Spleen (tissue), 7 donors: ENCODE results near the gene EPHA3.

ENCODE experiments used
- POLR2A ChIP-seq, 3 donors: fragments of 450-650 bp; IDR thresholded peaks; one replicate each; pipeline ENCODE4 v1.5.1; 2017; ENCODE audit warnings: antibody characterized with exemption in 3 of 3, mild to moderate bottlenecking in 1 of 3
- POLR2AphosphoS5 ChIP-seq, 3 donors: sonication (generic); formaldehyde crosslinking; IDR thresholded peaks; one replicate each; pipeline ENCODE4 v1.5.1; 2017; ENCODE audit warnings: antibody characterized with exemption in 3 of 3
- TF ChIP-seq, protein P1 (sequence below), 11 experiments: fragments of 200-600 bp in 7 of 11; fragments of 450-650 bp in 4 of 11; sonication (generic) in 4 of 11; IDR thresholded peaks in 8 of 11; conservative IDR thresholded peaks in 3 of 11; 1 replicate in 7 of 11; 2 replicates in 4 of 11; pipeline versions ENCODE4 v1.4.0 to v1.8.0; 2016 to 2021; ENCODE audit warnings: antibody characterized with exemption in 11 of 11, inconsistent platforms in 4 of 11, mild to moderate bottlenecking in 1 of 11
- donor health status: DM: no; HTN: no; CAD: no; lungs with moderate emphysema.
- donor health status: DM: no; HTN: no; CAD: no.
- donor health status: DM: no; HTN: no; CAD: no.

DNA sequence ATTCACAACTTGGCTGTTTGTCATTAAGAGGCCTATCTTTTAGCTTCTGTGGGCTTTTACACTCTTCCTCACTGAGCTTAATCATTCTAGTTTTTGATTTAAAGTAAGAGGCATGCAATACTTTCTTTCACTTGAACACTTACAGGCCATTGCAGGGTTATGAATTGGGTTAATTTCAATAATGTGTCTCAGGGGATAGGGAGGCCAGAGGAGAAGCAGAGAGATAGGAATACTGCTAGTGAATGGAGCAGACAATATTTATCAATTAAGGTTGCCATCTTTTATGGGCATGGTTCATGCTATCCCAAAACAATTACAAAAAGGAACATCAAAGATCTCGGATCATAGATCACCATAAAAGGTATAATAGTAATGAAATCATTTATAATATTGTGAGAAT is 189.8 kb downstream of the EPHA3 start:
- TF ChIP-seq, protein P1, sequence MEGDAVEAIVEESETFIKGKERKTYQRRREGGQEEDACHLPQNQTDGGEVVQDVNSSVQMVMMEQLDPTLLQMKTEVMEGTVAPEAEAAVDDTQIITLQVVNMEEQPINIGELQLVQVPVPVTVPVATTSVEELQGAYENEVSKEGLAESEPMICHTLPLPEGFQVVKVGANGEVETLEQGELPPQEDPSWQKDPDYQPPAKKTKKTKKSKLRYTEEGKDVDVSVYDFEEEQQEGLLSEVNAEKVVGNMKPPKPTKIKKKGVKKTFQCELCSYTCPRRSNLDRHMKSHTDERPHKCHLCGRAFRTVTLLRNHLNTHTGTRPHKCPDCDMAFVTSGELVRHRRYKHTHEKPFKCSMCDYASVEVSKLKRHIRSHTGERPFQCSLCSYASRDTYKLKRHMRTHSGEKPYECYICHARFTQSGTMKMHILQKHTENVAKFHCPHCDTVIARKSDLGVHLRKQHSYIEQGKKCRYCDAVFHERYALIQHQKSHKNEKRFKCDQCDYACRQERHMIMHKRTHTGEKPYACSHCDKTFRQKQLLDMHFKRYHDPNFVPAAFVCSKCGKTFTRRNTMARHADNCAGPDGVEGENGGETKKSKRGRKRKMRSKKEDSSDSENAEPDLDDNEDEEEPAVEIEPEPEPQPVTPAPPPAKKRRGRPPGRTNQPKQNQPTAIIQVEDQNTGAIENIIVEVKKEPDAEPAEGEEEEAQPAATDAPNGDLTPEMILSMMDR (IDR thresholded peaks at IDR 0.05 in 8 of 11, conservative IDR thresholded peaks at IDR 0.05 in 3 of 11) = no peak
- TF ChIP-seq POLR2AphosphoS5 (IDR thresholded peaks at IDR 0.05) (no peak), POLR2A (IDR thresholded peaks at IDR 0.05) (no peak)
